Iris pigment epithelial cell (primary cell): ENCODE data around the gene MAN1B1.
"Not testable (repeated sequence)": the region's sequence is repeated elsewhere in the genome, so short reads cannot be mapped to it uniquely, and the experiment has no call there.

Source experiments
- DNase-seq: peaks from one replicate; pipeline ENCODE4 v3.0.0-alpha.2; 2011; ENCODE audit warnings: low read depth

The MAN1B1 gene

GRCh38 chr9:137128862-137129455, 42.2 kb downstream of the MAN1B1 start:
- peak; percentile 32 for DNase-seq

GRCh38 chr9:137129456-137130175, 42.8 kb downstream of the MAN1B1 start:
- peak; percentile 94 for DNase-seq

- DNase-seq, result no peak
Observed at GRCh38 chr9:137130176-137130755, 43.5 kb downstream of the MAN1B1 start.

- no peak for DNase-seq
Observed at GRCh38 chr9:137134191-137134590, 47.4 kb downstream of the MAN1B1 start.

- DNase-seq, result not testable (repeated sequence)
Observed at GRCh38 chr9:137135154-137135553, 48.4 kb downstream of the MAN1B1 start.

GRCh38 chr9:137136261-137136880, 49.6 kb downstream of the MAN1B1 start:
- DNase-seq, result no peak

GRCh38 chr9:137136881-137137607, 50.3 kb downstream of the MAN1B1 start:
- DNase-seq, result no peak

- no peak for DNase-seq
Observed at GRCh38 chr9:137138058-137138721, 51.4 kb downstream of the MAN1B1 start.

- DNase-seq, result peak; percentile 24
Observed at GRCh38 chr9:137138722-137139467, 52.1 kb downstream of the MAN1B1 start, which contains the start of gene GRIN1. GRIN1 (plus strand) TSS chr9:137139154; CDS start chr9:137139487, 333 bp downstream.

- DNase-seq, result no peak
Observed at GRCh38 chr9:137139468-137140150, 52.8 kb downstream of the MAN1B1 start.

GRCh38 chr9:137140151-137141012, 53.6 kb downstream of the MAN1B1 start:
- DNase-seq, result no peak

- no peak for DNase-seq
Observed at GRCh38 chr9:137141050-137141810, 54.4 kb downstream of the MAN1B1 start.

- DNase-seq, result no peak
Observed at GRCh38 chr9:137141976-137142936, 55.5 kb downstream of the MAN1B1 start.

- no peak for DNase-seq
Observed at GRCh38 chr9:137143459-137143858, 56.7 kb downstream of the MAN1B1 start.

GRCh38 chr9:137145731-137146526, 59.1 kb downstream of the MAN1B1 start:
- DNase-seq, result no peak

GRCh38 chr9:137146527-137146918, 59.7 kb downstream of the MAN1B1 start:
- DNase-seq, result no peak
